Esophagus (tissue), 2 donors: ENCODE measurements around the gene C1orf159. TPM values are rescaled to one million over a fixed set of nuclear protein-coding genes. Genes with fewer than 3 reads are reported as not detected.

ENCODE experiments used
- H3K27ac ChIP-seq, 2 donors: one replicate each; pipeline ENCODE4 v1.5.1; 2013; ENCODE audit warnings: low read depth in 2 of 2, mild to moderate bottlenecking in 2 of 2, inconsistent platforms in 1 of 2, low read length in 1 of 2, moderate library complexity in 1 of 2
- H3K27me3 ChIP-seq, 2 donors: one replicate each; pipeline ENCODE4 v1.6.1; 2013; ENCODE audit warnings: low read length in 2 of 2, control low read depth in 1 of 2, mild to moderate bottlenecking in 1 of 2; ENCODE audit not compliant: insufficient read depth in 2 of 2, control insufficient read depth in 1 of 2
- H3K36me3 ChIP-seq, 2 donors: one replicate each; pipeline ENCODE4 v1.6.1; 2013; ENCODE audit warnings: low read length in 1 of 2; ENCODE audit not compliant: control insufficient read depth in 2 of 2, insufficient read depth in 2 of 2
- H3K4me1 ChIP-seq, 2 donors: one replicate each; pipeline ENCODE4 v1.6.1; 2013; ENCODE audit warnings: low read length in 1 of 2; ENCODE audit not compliant: control insufficient read depth in 2 of 2, insufficient read depth in 2 of 2
- H3K4me3 ChIP-seq, 2 donors: one replicate each; pipeline ENCODE4 v1.5.1; 2013; ENCODE audit warnings: low read length in 2 of 2, mild to moderate bottlenecking in 2 of 2, low read depth in 1 of 2, moderate library complexity in 1 of 2
- H3K9me3 ChIP-seq, 2 donors: one replicate each; pipeline ENCODE4 v1.6.1; 2013; ENCODE audit warnings: mild to moderate bottlenecking in 2 of 2, low read depth in 1 of 2, low read length in 1 of 2, moderate library complexity in 1 of 2; ENCODE audit not compliant: control insufficient read depth in 2 of 2, insufficient read depth in 1 of 2
- WGBS, 2 donors: extraction: QIAGEN DNeasy Blood & Tissue Kit; methylation state at CpG; one replicate each; pipeline ENCODE4 v1.1.7; 2013; 5-methylcytosine and 5-hydroxymethylcytosine counted together
- polyA plus RNA-seq, 2 donors: library from polyadenylated mRNA; stranded (reverse); fragments of 200-250 nt; gene quantifications; one replicate each; pipeline ENCODE4 v1.2.3, GENCODE V29; 2013
- donor health status: healthy with polysubstance abuse.
- donor health status: Bipolar disorder and iron deficiency.

Gene C1orf159
- polyA plus RNA-seq, 2 donors = 13.0 to 27.5 TPM

DNA sequence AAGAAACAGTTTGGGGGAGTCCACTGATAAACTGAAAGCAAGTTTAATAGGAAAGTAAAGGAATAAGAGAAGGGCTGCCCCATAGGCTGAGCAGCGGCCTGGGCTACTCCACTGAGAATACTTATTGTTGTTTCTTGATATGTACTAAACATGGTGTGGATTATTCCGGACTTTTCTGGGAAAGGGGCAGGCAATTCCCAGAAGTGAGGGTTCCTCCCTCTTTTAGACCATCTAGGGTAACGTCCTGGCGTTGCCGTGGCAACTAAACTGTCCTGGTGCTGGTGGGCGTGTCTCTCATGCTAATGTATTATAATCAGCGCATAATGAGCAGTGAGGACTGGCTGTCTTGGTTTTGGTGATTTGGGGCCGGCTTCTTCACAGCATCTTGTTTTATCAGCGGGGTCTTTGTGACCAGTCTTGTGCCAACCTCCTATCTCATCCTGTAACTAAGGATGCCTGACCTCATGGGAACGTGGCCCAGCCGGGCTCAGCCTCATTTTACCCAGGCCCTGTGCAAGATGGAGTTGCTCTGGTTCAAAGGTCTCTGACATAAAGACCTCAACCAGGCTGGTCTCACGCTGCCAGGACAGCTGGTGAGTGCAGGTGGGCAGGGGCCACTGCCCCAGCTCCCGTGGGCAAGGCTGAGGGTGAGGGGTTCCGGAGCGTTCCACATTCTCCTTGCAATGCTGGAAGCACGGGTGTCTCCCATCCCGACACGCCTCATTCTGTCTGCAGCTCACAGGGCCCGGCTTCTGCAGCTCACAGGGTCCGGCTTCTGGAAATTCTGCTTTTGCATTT, 19.6 kb upstream of the C1orf159 start:
- H3K27me3 ChIP-seq = peaks cover 0 to 4% of the 10 kb centered on the region in 2 donors
- peaks cover 0 to 16% of the 10 kb centered on the region in 2 donors for H3K4me1 ChIP-seq
- no peaks in the 10 kb centered on the region for H3K36me3 ChIP-seq
- H3K4me3 ChIP-seq = no peak overlapping the region
- WGBS, 2 donors = 80 to 84% methylated on average over 20 of the region's 20 CpGs
- H3K9me3 ChIP-seq = no peaks in the 10 kb centered on the region
- no peak overlapping the region for H3K27ac ChIP-seq

DNA sequence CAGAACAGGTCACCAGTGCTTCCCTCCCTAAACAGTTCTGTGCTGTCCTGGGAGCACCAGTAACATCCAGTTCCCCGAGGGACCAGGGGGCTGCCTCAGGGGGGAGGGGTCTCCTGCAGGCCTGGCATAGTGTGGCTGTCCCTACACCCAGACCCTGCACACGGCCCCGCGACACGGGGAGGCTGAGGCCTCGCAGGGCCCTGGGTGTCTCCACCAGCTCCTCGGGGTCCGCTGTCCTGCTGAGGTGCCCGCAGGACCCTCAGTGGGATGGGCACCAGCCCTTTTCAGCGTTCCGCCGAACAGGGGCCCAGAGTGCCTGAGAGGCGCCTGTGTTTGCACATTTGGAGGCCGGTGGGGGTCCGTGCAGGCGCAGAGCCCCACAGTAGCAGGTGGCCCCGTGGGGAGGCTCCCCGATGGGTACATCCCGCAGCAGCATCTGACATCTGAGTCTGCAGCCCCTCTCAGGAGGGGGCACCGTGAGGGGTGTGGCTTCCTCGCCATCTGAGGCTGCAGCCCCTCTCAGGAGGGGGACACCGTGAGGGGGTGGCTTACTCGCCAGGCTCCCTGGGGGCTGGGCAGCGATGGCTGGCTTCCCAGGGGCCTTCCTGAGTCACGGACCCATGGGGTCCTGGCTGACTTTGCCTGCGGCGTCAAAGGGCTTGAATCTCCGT, 18.5 kb upstream of the C1orf159 start:
- peaks cover 0 to 4% of the 10 kb centered on the region in 2 donors for H3K27me3 ChIP-seq
- peaks cover 0 to 16% of the 10 kb centered on the region in 2 donors for H3K4me1 ChIP-seq
- H3K9me3 ChIP-seq = no peaks in the 10 kb centered on the region
- H3K36me3 ChIP-seq = no peaks in the 10 kb centered on the region
- no peak overlapping the region for H3K27ac ChIP-seq
- 92 to 93% methylated on average over 26 to 28 of the region's 28 CpGs for WGBS, 2 donors
- no peak overlapping the region for H3K4me3 ChIP-seq

DNA sequence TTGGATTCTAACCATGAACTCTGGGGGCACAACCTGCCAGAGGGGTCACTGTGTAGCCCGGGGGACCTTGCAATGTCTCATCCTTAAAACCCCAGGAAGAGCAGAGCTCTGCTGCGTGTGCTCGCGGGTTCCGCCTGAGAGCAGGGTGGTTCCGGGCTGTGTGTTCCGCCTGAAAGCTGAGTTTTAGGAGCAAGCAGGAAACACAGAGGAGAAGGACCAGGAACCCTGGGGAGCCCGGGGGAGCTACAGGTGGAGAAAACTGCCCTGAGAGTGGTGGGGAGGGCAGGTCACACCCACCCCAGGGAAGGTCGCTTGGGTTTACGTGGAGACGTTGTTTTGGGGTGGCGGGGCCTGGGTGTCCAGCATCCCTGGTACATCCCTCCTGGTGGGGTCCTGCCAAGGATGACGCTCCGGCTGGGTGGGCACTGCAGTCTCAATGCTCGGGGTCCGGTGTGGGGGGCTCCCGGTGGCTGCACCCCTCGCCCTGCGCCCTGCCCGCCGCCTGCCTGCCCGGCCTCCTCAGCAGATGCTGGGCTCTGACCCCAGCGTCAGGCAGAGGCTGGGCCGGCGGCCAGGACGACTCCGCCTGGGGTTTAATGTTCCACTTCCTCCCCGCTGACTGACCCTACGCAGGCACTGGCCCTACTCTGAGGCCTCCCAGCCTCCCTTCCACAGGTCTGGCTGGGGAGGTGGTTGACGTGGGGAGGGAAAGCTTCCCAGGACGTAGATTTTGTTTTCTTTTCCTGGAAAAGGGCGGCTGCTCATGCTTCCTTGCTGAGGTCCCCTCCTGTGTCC, 17.3 kb upstream of the C1orf159 start:
- H3K4me1 ChIP-seq = peaks cover 0 to 16% of the 10 kb centered on the region in 2 donors
- H3K9me3 ChIP-seq = no peaks in the 10 kb centered on the region
- peaks cover 0 to 4% of the 10 kb centered on the region in 2 donors for H3K27me3 ChIP-seq
- 57 to 65% methylated on average over 30 to 32 of the region's 32 CpGs for WGBS, 2 donors
- no peak overlapping the region for H3K27ac ChIP-seq
- H3K4me3 ChIP-seq = no peak overlapping the region
- H3K36me3 ChIP-seq = no peaks in the 10 kb centered on the region

DNA sequence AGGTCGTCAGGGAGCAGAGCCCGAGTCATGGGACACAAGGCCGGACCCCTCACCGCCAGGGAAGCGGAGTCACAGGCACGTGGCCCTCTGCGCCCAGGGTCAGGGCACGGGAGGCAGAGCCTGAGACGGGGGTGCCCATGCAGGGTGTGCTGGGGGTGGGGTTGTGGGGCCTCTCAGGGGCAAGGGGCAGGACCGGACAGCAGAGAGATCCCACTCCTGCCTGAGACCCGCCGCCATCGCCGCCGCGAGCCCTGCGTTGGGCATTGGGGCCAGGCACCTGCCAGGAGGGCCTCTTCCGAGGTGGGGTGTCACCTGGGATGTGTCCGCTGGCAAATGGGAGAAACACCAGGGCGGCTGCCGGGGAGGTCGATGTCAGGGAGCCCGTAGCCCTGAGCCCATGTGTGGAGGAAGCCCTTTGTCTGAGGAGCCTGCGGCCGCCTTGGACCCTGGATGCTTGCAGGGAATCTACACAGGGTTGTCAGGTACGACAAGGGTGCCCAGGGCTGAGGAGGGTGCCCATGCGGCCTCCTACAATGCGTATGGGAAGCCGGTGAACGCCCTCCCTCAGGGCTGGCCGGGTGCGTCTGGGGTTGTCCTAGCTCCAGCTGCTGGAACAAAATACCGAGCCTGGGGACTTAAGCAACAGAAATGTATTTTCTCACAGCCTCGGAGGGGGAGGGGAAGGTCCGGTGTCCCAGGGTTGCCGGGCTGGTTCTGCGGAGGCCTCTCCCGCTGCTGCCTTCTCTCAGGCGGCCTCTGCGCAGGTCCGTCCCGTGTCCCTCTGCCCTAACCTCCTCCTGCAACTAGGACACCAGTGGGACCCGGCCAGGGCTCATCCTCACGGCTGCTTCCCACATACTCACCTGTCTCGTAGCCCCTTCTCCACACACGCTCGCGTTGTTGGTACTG, 16.4 kb upstream of the C1orf159 start:
- H3K4me3 ChIP-seq = no peak overlapping the region
- 65 to 80% methylated on average over 39 to 48 of the region's 48 CpGs for WGBS, 2 donors
- no peak overlapping the region for H3K27ac ChIP-seq
- peaks cover 0 to 4% of the 10 kb centered on the region in 2 donors for H3K27me3 ChIP-seq
- no peaks in the 10 kb centered on the region for H3K9me3 ChIP-seq
- no peaks in the 10 kb centered on the region for H3K36me3 ChIP-seq
- H3K4me1 ChIP-seq = peaks cover 0 to 14% of the 10 kb centered on the region in 2 donors

DNA sequence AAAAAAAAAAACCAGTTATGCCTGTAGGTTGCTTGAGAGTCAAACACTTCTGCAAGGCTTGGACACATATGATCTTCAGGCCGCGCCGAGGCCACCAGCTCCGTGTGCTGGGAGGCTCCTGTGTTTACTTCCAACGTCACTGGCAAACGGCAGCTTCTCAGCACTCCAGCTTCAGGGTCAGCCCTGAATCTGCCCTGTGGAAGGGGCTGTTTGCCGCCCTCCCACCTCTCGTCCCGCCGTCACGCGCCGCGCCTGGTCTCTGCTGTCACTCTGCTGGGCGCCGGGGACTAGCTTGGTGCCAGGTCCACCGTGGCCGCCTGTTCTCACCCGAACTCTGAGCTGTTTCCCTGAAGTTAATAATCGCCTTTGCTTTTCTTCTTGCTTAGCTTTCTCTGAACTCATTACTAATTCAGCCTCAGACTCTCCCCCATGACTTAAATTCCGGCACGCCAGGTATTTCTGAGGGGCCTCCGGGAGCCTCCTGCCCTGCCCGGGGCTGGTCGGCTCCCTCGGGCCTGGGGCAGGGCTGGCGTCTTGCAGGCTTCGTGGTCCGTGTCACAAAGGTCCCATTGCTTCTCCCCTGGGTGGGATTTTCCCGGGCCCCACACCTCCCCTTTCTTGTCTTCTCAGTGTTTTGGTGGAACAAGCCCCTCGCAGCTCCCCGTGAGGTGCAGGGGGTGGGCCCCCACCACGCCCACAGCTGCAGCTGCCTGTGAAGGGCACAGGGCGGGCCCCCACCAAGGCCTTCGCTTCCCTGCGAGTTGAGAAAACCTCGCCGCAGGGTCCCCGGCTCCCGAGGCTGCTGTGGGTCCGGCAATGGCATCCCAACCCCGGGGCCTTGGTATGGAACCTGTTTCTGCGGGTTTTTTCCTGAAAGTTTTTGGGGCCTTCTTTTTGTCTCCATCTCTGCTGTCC, 14.6 kb upstream of the C1orf159 start:
- Histone ChIP-seq H3K9me3 (no peaks in the 10 kb centered on the region), H3K4me1 (peaks cover 0 to 8% of the 10 kb centered on the region in 2 donors), H3K27ac (no peak overlapping the region), H3K27me3 (no peaks in the 10 kb centered on the region), H3K4me3 (no peak overlapping the region), H3K36me3 (no peaks in the 10 kb centered on the region)
- 72 to 83% methylated on average over 43 of the region's 43 CpGs for WGBS, 2 donors

DNA sequence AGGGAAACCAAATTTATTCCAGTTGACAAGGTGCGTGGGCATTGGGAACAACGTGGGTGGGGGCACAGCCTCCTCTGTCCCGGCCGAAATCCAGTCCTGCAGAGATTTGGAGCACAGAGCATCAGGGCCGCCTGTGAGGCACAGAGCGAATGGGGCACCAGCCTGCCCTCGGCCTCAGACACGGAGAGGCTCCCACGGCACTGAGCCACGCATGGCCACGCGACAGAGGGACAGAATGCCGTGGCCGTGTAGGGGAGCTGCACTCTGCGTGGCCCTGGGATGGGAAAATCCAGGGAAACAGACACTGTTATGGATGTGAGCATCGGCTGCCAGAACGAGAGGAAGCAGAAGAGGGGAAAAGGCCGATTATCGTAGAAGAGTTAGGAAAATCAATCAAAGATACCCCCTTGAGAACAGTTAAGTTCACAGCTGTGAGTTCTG, 13.5 kb upstream of the C1orf159 start:
- 73 to 86% methylated on average over 19 of the region's 19 CpGs for WGBS, 2 donors
- Histone ChIP-seq H3K4me1 (peaks cover 0 to 8% of the 10 kb centered on the region in 2 donors), H3K36me3 (no peaks in the 10 kb centered on the region), H3K27ac (no peak overlapping the region), H3K9me3 (no peaks in the 10 kb centered on the region), H3K4me3 (no peak overlapping the region), H3K27me3 (no peaks in the 10 kb centered on the region)

DNA sequence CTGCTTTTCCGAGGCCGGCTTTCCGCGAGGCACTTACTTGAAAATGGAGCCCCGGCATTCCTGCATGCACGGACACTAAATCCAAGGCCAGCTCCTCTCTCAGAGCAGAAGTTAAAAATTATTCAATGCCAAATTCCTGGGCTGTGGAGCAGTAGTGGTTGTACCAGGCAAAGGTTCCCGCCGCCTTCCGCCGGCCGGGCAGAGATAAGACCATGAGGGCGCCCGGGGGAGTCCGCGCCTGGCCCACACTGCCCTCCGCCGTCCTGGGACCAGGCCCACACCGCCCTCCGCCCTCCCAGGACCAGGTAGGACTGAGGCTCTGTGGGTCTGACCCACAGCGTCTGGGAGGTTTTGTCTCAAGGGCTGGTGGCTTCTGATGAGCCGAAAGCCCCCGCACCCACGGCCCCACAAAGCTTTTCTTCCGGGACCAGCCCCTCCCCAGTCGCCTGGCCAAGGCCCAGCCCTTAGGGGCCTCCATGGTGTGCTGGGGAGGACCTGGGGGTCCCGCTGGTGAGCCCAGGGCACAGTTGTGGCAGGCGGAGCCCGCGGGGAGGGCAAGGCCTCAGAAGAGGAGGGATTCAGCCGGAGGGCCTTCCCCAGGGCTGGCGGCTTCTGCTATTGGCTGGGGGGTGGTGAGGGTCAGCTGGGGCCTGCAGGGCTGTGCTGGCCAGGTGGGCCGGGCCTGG, 12.7 kb upstream of the C1orf159 start:
- H3K27me3 ChIP-seq = no peaks in the 10 kb centered on the region
- WGBS, 2 donors = 72 to 86% methylated on average over 32 of the region's 32 CpGs
- H3K4me3 ChIP-seq = no peak overlapping the region
- no peaks in the 10 kb centered on the region for H3K36me3 ChIP-seq
- H3K9me3 ChIP-seq = peaks cover 0 to 5% of the 10 kb centered on the region in 2 donors
- H3K4me1 ChIP-seq = peaks cover 0 to 8% of the 10 kb centered on the region in 2 donors
- no peak overlapping the region for H3K27ac ChIP-seq
